ENCODE data around the gene TBC1D8.

Gene TBC1D8

GRCh38 chr2:101148777-101149176 lies 2.4 kb downstream of the TBC1D8 start:
- no peak overlapping the region for H3K27ac ChIP-seq (ENCODE audit: low read depth, low read length)

GRCh38 chr2:101147971-101148370 lies 3.2 kb downstream of the TBC1D8 start:
- TF ChIP-seq CTCF (IDR thresholded peaks at IDR 0.05; ENCODE audit: low read depth, low read length, poor library complexity, severe bottlenecking), result no peak
- TF ChIP-seq EZH2phosphoT487 (IDR thresholded peaks at IDR 0.05; ENCODE audit: borderline replicate concordance, low read length), result no peak
- H3K4me3 ChIP-seq (ENCODE audit: low read length), result no peak overlapping the region
- H3K27ac ChIP-seq (ENCODE audit: low read depth, low read length), result no peak overlapping the region
- H3K9me2 ChIP-seq (replicated peaks; ENCODE audit: control insufficient read depth, low read length), result no peaks in the 10 kb centered on the region
- peaks cover 47% of the 10 kb centered on the region for H3K27me3 ChIP-seq (ENCODE audit: control insufficient read depth, low read length)
- no peaks in the 10 kb centered on the region for H3K79me2 ChIP-seq (ENCODE audit: control insufficient read depth, low read length)
- no peaks in the 10 kb centered on the region for H3K36me3 ChIP-seq (ENCODE audit: control insufficient read depth, low read length)
- H4K20me1 ChIP-seq (ENCODE audit: control insufficient read depth, insufficient read depth, low read depth, low read length), result no peaks in the 10 kb centered on the region
- H3K4me2 ChIP-seq (ENCODE audit: low read length), result no peak overlapping the region
- peaks cover 9% of the 10 kb centered on the region for H3K4me1 ChIP-seq (ENCODE audit: control insufficient read depth, low read length)
- H3K9me3 ChIP-seq (ENCODE audit: control insufficient read depth, insufficient read depth, low read length), result no peaks in the 10 kb centered on the region
- H3F3A ChIP-seq (ENCODE audit: control insufficient read depth, insufficient read depth), result no peaks in the 10 kb centered on the region

More at GRCh38 chr2:101148777-101149176, 2.4 kb downstream of the TBC1D8 start:
- no peak overlapping the region for H3K4me3 ChIP-seq (ENCODE audit: low read length)
- no peaks in the 10 kb centered on the region for H3K36me3 ChIP-seq (ENCODE audit: control insufficient read depth, low read length)
- TF ChIP-seq EZH2phosphoT487 (IDR thresholded peaks at IDR 0.05; ENCODE audit: borderline replicate concordance, low read length), result no peak
- TF ChIP-seq CTCF (IDR thresholded peaks at IDR 0.05; ENCODE audit: low read depth, low read length, poor library complexity, severe bottlenecking), result no peak
- H3K4me1 ChIP-seq (ENCODE audit: control insufficient read depth, low read length), result peaks cover 9% of the 10 kb centered on the region
- no peaks in the 10 kb centered on the region for H3F3A ChIP-seq (ENCODE audit: control insufficient read depth, insufficient read depth)
- no peaks in the 10 kb centered on the region for H3K9me2 ChIP-seq (replicated peaks; ENCODE audit: control insufficient read depth, low read length)
- H3K4me2 ChIP-seq (ENCODE audit: low read length), result no peak overlapping the region
- H3K79me2 ChIP-seq (ENCODE audit: control insufficient read depth, low read length), result no peaks in the 10 kb centered on the region
- peaks cover 55% of the 10 kb centered on the region for H3K27me3 ChIP-seq (ENCODE audit: control insufficient read depth, low read length)
- H4K20me1 ChIP-seq (ENCODE audit: control insufficient read depth, insufficient read depth, low read depth, low read length), result no peaks in the 10 kb centered on the region
- no peaks in the 10 kb centered on the region for H3K9me3 ChIP-seq (ENCODE audit: control insufficient read depth, insufficient read depth, low read length)

DNA sequence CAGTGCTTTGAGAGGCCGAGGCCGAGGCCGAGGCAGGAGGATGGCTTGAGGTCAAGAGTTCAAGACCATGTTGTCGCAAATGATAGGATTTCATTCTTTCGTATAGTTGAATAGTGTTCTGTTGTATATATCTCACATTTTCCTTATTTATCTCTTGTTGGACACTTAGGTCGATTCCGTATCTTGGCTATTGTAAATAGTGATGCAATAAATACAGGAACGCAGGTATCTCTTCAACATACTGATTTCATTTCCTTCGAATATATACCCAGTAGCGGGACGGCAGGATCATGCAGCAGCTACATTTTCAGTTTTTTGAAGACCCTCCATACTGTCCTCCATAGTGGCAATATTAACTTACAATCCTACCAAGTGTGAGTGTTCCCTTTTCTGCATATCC lies 4.1 kb downstream of the TBC1D8 start:
- H3K36me3 ChIP-seq (ENCODE audit: control insufficient read depth, low read length), result no peaks in the 10 kb centered on the region
- no peak for TF ChIP-seq EZH2phosphoT487 (IDR thresholded peaks at IDR 0.05; ENCODE audit: borderline replicate concordance, low read length)
- TF ChIP-seq CTCF (IDR thresholded peaks at IDR 0.05; ENCODE audit: low read depth, low read length, poor library complexity, severe bottlenecking), result no peak
- no peak overlapping the region for H3K27ac ChIP-seq (ENCODE audit: low read depth, low read length)
- no peaks in the 10 kb centered on the region for H3K79me2 ChIP-seq (ENCODE audit: control insufficient read depth, low read length)
- H3K4me2 ChIP-seq (ENCODE audit: low read length), result no peak overlapping the region
- H3K9me3 ChIP-seq (ENCODE audit: control insufficient read depth, insufficient read depth, low read length), result no peaks in the 10 kb centered on the region
- H3K4me3 ChIP-seq (ENCODE audit: low read length), result no peak overlapping the region
- no peaks in the 10 kb centered on the region for H3F3A ChIP-seq (ENCODE audit: control insufficient read depth, insufficient read depth)
- peaks cover 6% of the 10 kb centered on the region for H3K4me1 ChIP-seq (ENCODE audit: control insufficient read depth, low read length)
- H4K20me1 ChIP-seq (ENCODE audit: control insufficient read depth, insufficient read depth, low read depth, low read length), result no peaks in the 10 kb centered on the region
- H3K27me3 ChIP-seq (ENCODE audit: control insufficient read depth, low read length), result peaks cover 38% of the 10 kb centered on the region
- H3K9me2 ChIP-seq (replicated peaks; ENCODE audit: control insufficient read depth, low read length), result no peaks in the 10 kb centered on the region

All from DOHH2 (cell line).